ENCODE measurements around the gene NCAPG2.

GRCh38 chr7:158689488-158689887 lies 15.1 kb downstream of the NCAPG2 start:
- TF ChIP-seq, protein P1, sequence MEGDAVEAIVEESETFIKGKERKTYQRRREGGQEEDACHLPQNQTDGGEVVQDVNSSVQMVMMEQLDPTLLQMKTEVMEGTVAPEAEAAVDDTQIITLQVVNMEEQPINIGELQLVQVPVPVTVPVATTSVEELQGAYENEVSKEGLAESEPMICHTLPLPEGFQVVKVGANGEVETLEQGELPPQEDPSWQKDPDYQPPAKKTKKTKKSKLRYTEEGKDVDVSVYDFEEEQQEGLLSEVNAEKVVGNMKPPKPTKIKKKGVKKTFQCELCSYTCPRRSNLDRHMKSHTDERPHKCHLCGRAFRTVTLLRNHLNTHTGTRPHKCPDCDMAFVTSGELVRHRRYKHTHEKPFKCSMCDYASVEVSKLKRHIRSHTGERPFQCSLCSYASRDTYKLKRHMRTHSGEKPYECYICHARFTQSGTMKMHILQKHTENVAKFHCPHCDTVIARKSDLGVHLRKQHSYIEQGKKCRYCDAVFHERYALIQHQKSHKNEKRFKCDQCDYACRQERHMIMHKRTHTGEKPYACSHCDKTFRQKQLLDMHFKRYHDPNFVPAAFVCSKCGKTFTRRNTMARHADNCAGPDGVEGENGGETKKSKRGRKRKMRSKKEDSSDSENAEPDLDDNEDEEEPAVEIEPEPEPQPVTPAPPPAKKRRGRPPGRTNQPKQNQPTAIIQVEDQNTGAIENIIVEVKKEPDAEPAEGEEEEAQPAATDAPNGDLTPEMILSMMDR (IDR thresholded peaks at IDR 0.05): no peak
- no peak for TF ChIP-seq POLR2A (IDR thresholded peaks at IDR 0.05)

Measured in body of pancreas (tissue), 4 donors.